ENCODE results near the gene SYT8.

DNA sequence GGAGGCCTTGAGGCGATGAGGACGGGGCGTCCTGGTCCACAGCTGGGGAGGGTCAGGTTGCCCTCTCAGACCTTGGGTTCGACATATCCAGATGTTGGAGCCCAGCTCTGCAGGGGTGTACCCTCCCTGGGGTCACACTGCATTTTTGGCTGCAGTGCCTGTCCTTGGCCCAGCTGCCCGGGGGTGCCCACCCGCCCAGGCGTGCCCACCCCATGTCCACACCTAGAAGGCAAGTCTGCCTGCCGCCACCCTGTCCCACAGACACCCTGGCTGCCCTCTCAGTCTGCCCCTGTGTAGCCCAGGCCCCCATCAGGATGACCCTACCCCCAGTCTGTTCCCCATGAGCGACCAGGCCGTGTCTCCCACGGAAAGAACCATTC lies 21.1 kb downstream of the SYT8 start:
- TF ChIP-seq EZH2phosphoT487 (IDR thresholded peaks at IDR 0.05) (no peak), EZH2 (IDR thresholded peaks at IDR 0.05) (no peak), CTCF (IDR thresholded peaks at IDR 0.05) (no peak)

Data from neural progenitor cell (in vitro differentiated cells).